GM19328 (cell line): ENCODE measurements around the gene BCORL1.

Experiments
- ATAC-seq: cut with Tn5 transposase; IDR thresholded peaks from one replicate; pipeline ENCODE4 v1.9.1; 2021; ENCODE audit warnings: mild to moderate bottlenecking, moderate library complexity; ENCODE audit not compliant: unreplicated experiment

BCORL1 gene, protein sequence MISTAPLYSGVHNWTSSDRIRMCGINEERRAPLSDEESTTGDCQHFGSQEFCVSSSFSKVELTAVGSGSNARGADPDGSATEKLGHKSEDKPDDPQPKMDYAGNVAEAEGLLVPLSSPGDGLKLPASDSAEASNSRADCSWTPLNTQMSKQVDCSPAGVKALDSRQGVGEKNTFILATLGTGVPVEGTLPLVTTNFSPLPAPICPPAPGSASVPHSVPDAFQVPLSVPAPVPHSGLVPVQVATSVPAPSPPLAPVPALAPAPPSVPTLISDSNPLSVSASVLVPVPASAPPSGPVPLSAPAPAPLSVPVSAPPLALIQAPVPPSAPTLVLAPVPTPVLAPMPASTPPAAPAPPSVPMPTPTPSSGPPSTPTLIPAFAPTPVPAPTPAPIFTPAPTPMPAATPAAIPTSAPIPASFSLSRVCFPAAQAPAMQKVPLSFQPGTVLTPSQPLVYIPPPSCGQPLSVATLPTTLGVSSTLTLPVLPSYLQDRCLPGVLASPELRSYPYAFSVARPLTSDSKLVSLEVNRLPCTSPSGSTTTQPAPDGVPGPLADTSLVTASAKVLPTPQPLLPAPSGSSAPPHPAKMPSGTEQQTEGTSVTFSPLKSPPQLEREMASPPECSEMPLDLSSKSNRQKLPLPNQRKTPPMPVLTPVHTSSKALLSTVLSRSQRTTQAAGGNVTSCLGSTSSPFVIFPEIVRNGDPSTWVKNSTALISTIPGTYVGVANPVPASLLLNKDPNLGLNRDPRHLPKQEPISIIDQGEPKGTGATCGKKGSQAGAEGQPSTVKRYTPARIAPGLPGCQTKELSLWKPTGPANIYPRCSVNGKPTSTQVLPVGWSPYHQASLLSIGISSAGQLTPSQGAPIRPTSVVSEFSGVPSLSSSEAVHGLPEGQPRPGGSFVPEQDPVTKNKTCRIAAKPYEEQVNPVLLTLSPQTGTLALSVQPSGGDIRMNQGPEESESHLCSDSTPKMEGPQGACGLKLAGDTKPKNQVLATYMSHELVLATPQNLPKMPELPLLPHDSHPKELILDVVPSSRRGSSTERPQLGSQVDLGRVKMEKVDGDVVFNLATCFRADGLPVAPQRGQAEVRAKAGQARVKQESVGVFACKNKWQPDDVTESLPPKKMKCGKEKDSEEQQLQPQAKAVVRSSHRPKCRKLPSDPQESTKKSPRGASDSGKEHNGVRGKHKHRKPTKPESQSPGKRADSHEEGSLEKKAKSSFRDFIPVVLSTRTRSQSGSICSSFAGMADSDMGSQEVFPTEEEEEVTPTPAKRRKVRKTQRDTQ (N-terminal part only)

GRCh38 chrX:129982300-129983251, at the start of gene BCORL1:
Gene BCORL1 (plus strand): TSS chrX:129982635. CDS start chrX:130005232, 22,597 bp downstream.
- peak; percentile 91 for ATAC-seq

GRCh38 chrX:129932821-129933321, 49.6 kb upstream of the BCORL1 start:
- no peak for ATAC-seq

- ATAC-seq: no peak
Measured at GRCh38 chrX:129933700-129934099, 48.7 kb upstream of the BCORL1 start.

DNA sequence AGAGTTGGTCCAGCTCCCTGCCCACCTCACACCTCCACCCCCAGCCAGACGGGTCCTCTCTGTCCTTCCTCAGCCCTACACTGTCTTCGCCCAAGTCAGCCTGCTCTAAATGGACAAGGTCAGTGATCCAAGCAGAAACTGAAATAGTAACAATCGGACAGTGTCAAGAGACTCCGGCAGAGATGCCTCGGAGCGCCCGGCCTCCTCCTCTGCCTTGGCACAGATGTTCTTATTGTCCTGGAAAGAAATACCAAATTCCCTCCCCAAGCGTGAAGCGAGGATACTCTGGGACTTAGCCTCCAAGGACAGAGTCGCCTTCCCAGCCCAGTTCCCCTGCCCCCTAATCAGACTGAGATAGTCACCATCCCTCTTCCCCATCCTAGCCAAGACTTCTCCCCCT, 48.0 kb upstream of the BCORL1 start:
- ATAC-seq: no peak

DNA sequence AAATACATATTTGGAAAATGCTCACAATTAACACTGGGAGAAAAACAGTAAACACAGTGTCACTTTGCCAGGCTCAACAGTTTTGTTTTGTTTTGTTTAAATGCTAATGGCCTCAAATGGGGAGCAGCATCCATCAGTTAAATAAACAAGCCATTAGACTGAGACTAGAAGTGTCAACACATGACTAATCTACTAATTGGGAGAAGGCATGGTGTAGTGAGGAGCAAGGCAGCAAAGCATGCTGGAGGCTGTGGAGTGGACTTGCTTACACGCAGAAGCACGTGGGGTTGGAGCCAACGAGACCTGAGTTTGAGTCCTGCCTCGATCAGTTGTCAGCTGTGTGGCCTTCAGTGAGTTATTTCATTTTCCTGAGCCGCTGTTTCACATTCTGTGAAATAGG, 47.5 kb upstream of the BCORL1 start:
- ATAC-seq: no peak

GRCh38 chrX:129938081-129938480, 44.4 kb upstream of the BCORL1 start:
- no peak for ATAC-seq

GRCh38 chrX:129939986-129940385, 42.4 kb upstream of the BCORL1 start:
- no peak for ATAC-seq

DNA sequence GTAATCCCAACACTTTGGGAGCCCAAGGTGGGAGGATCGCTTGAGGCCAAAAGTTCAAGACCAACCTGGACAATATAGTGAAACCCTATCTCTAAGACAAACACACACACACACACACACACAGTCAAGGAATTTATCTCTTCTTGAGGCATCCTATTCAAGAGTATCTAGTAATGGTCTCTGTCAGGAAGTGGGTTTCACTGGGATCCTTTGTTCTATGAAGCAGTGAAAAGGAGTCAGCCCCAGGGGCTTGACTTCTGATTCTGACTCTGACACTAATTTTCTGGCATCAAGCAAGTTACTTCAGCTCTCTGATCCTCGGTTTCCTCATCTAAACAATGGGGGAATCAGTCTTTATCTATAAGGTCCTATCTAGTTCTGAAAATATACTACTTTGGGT, 41.7 kb upstream of the BCORL1 start:
- ATAC-seq: no peak

GRCh38 chrX:129945131-129945530, 37.3 kb upstream of the BCORL1 start:
- ATAC-seq: no peak

- no peak for ATAC-seq
Measured at GRCh38 chrX:129953334-129953648, 29.1 kb upstream of the BCORL1 start.

DNA sequence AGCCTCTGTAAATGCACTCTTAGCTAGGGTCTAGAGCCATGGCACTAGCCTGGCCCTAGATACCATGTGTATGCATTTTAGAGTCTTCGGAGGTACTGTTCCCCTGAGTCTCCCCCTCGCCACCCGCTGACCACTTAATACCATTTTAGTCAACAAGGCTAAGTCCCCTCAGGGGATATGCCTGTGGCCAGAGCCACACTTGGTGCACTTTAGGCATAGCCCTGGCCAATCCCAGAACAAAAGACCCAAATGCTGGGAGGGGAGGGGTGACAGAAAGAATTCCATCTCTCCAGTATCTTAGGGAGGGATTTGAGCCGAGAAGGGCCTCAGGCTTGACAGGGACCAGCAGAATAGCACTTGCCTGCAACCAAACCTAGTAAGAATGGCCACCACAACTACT, 28.6 kb upstream of the BCORL1 start:
- no peak for ATAC-seq

DNA sequence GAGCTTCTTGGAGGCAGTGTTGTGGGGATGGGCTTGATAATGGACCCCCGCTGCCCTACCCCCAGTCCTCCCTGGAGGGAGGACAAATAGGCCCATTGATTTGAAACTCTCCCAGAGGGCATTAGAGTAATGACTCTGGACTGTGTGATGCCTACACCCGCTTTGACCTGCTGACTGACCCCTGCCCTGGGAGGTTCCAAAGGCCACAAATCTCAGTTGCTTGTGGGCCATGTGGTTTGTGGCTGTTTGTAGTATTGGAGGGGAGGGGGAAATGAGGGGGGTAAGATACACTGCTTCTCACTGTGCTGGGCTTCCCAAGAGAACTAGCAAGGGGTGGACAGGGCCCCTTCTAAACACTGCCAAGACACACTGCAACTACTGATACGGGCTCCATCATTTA, 27.6 kb upstream of the BCORL1 start:
- no peak for ATAC-seq

- ATAC-seq: no peak
Measured at GRCh38 chrX:129955682-129956081, 26.8 kb upstream of the BCORL1 start.

- ATAC-seq: no peak
Measured at GRCh38 chrX:129956145-129956544, 26.3 kb upstream of the BCORL1 start.

GRCh38 chrX:129956765-129957164, 25.7 kb upstream of the BCORL1 start:
- ATAC-seq: no peak

DNA sequence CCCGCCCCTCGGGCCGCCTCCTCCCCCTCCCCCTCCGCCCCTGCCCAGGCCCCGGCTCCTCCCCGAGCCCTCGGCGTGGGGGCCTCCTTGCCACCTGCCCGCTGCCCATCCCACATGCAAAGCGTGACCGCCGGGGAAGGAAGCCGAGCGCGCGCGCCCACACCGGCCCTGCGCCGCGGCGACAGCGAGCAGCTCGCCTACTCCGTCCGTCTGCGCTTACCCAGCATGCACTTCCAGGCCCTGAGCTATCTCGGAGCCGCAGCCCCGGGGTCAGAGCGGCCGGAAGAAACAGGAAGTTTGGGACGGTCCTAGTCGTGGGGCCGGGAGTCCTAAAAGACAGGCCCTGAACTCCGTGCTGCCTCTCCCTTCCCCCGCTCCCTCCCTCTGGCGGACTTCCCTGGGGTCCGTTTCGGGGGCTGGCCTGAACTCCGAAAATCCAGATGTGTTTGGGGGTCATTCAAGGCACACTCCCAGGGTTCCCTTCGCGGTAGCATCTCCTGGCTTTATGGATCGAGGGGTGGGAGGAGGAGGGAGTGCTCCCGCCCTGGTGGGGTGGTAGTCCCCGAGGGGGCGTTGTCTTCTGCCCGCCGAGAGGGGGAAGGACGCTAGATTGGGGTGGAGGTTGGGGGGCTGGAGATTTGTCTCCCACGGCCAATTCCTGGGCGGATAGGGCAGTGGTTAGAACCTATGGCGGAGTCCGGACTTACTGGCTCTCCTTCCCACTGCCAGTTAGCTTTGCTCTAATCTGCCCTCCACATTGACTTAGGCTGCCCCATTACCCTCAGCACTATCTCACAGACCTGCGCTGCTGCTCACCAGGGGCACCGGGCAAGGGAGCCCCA, 25.0 kb upstream of the BCORL1 start:
- peak; percentile 57 for ATAC-seq

- ATAC-seq: no peak
Measured at GRCh38 chrX:129958083-129958465, 24.4 kb upstream of the BCORL1 start.

DNA sequence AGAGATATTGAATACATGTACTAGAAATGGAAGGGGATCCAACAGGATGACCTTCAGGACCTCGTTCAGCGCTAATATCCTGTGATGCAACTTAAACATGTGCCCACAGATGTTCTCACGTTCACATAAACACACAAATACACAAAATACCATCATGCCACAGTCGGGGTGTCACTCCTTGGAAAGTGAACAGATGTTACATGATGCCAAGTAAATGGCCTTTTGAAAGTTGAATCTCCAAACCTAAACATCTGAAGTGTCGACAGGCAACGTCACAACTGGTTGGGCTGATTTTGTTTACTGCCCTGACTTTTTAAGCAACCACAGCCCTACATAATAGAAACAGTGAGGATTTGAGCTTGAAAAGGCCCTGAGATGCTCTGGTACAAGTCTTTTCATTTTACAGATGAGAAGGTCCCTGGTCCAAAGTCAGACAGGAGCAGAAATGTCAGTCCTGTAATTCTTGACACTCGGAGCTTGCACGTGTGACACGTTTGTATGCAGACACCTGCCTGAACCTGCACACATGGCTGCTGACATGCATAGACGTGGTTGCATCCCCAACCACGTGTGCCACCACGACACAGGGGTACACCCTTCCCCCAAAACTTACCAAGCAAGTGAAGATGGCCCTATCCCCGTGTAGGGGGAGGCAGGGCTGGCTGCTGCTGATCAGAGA, 23.5 kb upstream of the BCORL1 start:
- ATAC-seq: no peak

DNA sequence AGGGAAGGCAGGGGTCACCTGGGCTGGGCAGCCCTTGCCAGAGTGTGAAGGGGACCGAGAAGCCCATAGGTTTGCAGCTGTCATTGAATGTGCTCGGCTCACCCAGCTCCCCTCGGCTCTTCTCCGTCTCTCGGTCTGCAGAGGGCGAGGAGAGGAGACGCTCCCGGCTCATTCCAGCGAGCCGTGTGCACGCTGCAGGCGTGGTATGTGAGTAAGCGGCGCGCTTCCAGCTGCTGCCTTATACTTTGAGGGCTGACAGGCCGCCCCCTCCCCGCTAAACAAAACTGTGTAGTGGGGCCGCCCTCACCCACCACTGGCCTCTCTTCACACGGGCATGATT, 23.0 kb upstream of the BCORL1 start:
- no peak for ATAC-seq
